SK-N-SH (cell line): ENCODE results near the gene MYMK. TPM values are rescaled to one million over a fixed set of nuclear protein-coding genes. Genes with fewer than 3 reads are reported as not detected.

Experiments
- CTCF ChIA-PET: fragments of 300-600, 350-600 bp; formaldehyde crosslinking; extraction: SDS; loops from one replicate; lab custom pipeline; 2021; lab: Yijun Ruan, JAX
- POLR2A ChIA-PET: fragments of 350-600 bp; sonication (Branson Sonifier 250); formaldehyde crosslinking; extraction: SDS; loops from one replicate; lab custom pipeline; 2020; ENCODE audit warnings: antibody characterized with exemption, inconsistent platforms; lab: Yijun Ruan, JAX
- DNase-seq: peaks from one replicate; pipeline ENCODE4 v3.0.0; 2012
- H2AFZ ChIP-seq: fragments of 200-600 bp; sonication (generic); 2 replicates; pipeline ENCODE4 v1.8.1; 2016; ENCODE audit warnings: antibody characterized with exemption, mild to moderate bottlenecking, low read depth
- H3F3A ChIP-seq: fragments of 200-600 bp; sonication (generic); replicated peaks from 2 replicates; pipeline ENCODE3; 2016; ENCODE audit warnings: antibody characterized with exemption, mild to moderate bottlenecking; ENCODE audit not compliant: insufficient read depth
- H3K27ac ChIP-seq, 2 experiments: fragments of 200-500 bp in 1 of 2; fragments of 200-600 bp in 1 of 2; sonication (Bioruptor generic) in 1 of 2; sonication (generic), shearing (Covaris generic) in 1 of 2; 2 replicates each; pipeline versions ENCODE4 v1.5.1 to v1.6.1; 2014 to 2016; ENCODE audit warnings: low read depth in 2 of 2, inconsistent platforms in 1 of 2, low read length in 1 of 2, mild to moderate bottlenecking in 1 of 2, mixed read lengths in 1 of 2
- H3K27me3 ChIP-seq: fragments of 200-600 bp; sonication (generic), shearing (Covaris generic); 2 replicates; pipeline ENCODE4 v1.6.1; 2016; ENCODE audit warnings: mixed run types; ENCODE audit not compliant: insufficient read depth
- H3K36me3 ChIP-seq, 2 experiments: fragments of 200-500 bp in 1 of 2; fragments of 200-600 bp in 1 of 2; sonication (Bioruptor generic) in 1 of 2; sonication (generic) in 1 of 2; replicated peaks in 1 of 2; 2 replicates each; pipeline versions ENCODE3 to v1.5.1; 2014 to 2016; ENCODE audit warnings: low read length in 1 of 2, mild to moderate bottlenecking in 1 of 2; ENCODE audit not compliant: insufficient read depth in 2 of 2, control insufficient read depth in 1 of 2
- H3K4me1 ChIP-seq, 2 experiments: fragments of 200-500 bp in 1 of 2; fragments of 200-600 bp in 1 of 2; sonication (Bioruptor generic) in 1 of 2; sonication (generic), shearing (Covaris generic) in 1 of 2; 2 replicates each; pipeline versions ENCODE4 v1.5.1 to v1.6.1; 2014 to 2016; ENCODE audit warnings: low read depth in 1 of 2, low read length in 1 of 2, mixed run types in 1 of 2; ENCODE audit not compliant: insufficient read depth in 2 of 2, control insufficient read depth in 1 of 2
- H3K4me2 ChIP-seq: fragments of 200-600 bp; sonication (generic), shearing (Covaris generic); 2 replicates; pipeline ENCODE4 v1.6.1; 2017; ENCODE audit warnings: mixed run types
- H3K4me3 ChIP-seq, 2 experiments: fragments of 200-500 bp in 1 of 2; fragments of 200-600 bp in 1 of 2; sonication (Bioruptor generic) in 1 of 2; sonication (generic), shearing (Covaris generic) in 1 of 2; 2 replicates each; pipeline versions ENCODE4 v1.5.1 to v1.8.1; 2014 to 2016; ENCODE audit warnings: low read depth in 2 of 2, inconsistent platforms in 1 of 2, low read length in 1 of 2, mild to moderate bottlenecking in 1 of 2, mixed read lengths in 1 of 2, moderate library complexity in 1 of 2
- H3K79me2 ChIP-seq: fragments of 200-600 bp; sonication (generic); 2 replicates; pipeline ENCODE4 v1.8.1; 2017; ENCODE audit warnings: mild to moderate bottlenecking; ENCODE audit not compliant: insufficient read depth
- H3K9ac ChIP-seq: fragments of 200-600 bp; sonication (generic); 2 replicates; pipeline ENCODE4 v1.6.1; 2017; ENCODE audit warnings: mixed run types
- H3K9me2 ChIP-seq: fragments of 200-600 bp; sonication (generic); 2 replicates; pipeline ENCODE4 v1.6.1; 2017; ENCODE audit warnings: mixed run types
- H3K9me3 ChIP-seq: fragments of 200-600 bp; sonication (generic); 2 replicates; pipeline ENCODE4 v1.6.1; 2017; ENCODE audit warnings: mixed run types, mild to moderate bottlenecking, moderate library complexity
- H4K20me1 ChIP-seq: fragments of 200-600 bp; sonication (generic); 2 replicates; pipeline ENCODE4 v1.6.1; 2017; ENCODE audit warnings: mild to moderate bottlenecking, mixed run types; ENCODE audit not compliant: insufficient read depth
- CTCF ChIP-seq: fragments of 200-600 bp; sonication (generic); IDR thresholded peaks from 2 replicates; pipeline ENCODE4 v1.6.1; 2017; ENCODE audit warnings: antibody characterized with exemption, mild to moderate bottlenecking, moderate library complexity
- ELF1 ChIP-seq: IDR thresholded peaks from 2 replicates; pipeline ENCODE4 v1.4.0; 2012
- FOXJ3 ChIP-seq: sonication (generic); formaldehyde crosslinking; IDR thresholded peaks from 2 replicates; pipeline ENCODE4 v1.5.1; 2020; ENCODE audit warnings: mild to moderate bottlenecking, missing genetic modification reagents
- GABPA ChIP-seq: IDR thresholded peaks from 2 replicates; pipeline ENCODE4 v1.4.0; 2012; ENCODE audit warnings: low read depth, mild to moderate bottlenecking
- RCOR1 ChIP-seq: fragments of 150-350 bp; IDR thresholded peaks from 2 replicates; pipeline ENCODE4 v1.6.1; 2017; ENCODE audit warnings: antibody characterized with exemption, low read length
- RFX5 ChIP-seq: IDR thresholded peaks from 2 replicates; pipeline ENCODE4 v1.6.1; 2012; ENCODE audit warnings: mild to moderate bottlenecking, improper control_type of control experiment, low read length
- RXRA ChIP-seq: IDR thresholded peaks from 2 replicates; pipeline ENCODE4 v1.4.0; 2012; ENCODE audit warnings: low read depth, mild to moderate bottlenecking, borderline replicate concordance
- SIN3A ChIP-seq: IDR thresholded peaks from 2 replicates; pipeline ENCODE4 v1.6.1; 2012; ENCODE audit warnings: low read depth, mild to moderate bottlenecking, low read length, moderate library complexity, borderline replicate concordance
- SMC3 ChIP-seq: IDR thresholded peaks from 2 replicates; pipeline ENCODE4 v1.6.1; 2012; ENCODE audit warnings: low read depth, low read length, improper control_type of control experiment
- TCF12 ChIP-seq: IDR thresholded peaks from 2 replicates; pipeline ENCODE4 v1.4.0; 2012
- USF2 ChIP-seq: fragments of 150-350 bp; IDR thresholded peaks from 2 replicates; pipeline ENCODE4 v1.6.1; 2017; ENCODE audit warnings: antibody characterized with exemption, low read length, low read depth, borderline replicate concordance
- WGBS: methylation state at CpG from one replicate; pipeline ENCODE4 v1.1.6; 2017; ENCODE audit warnings: low lambda C conversion rate; 5-methylcytosine and 5-hydroxymethylcytosine counted together
- polyA plus RNA-seq, 3 experiments: library from polyadenylated mRNA; depleted of rRNA; stranded (reverse); fragments of >200 nt; gene quantifications; 2 replicates each; pipeline ENCODE4 v1.2.3, GENCODE V29; 2012
- TF ChIP-seq, protein P1 (sequence below): IDR thresholded peaks from 2 replicates; pipeline ENCODE4 v1.4.0; 2012; ENCODE audit warnings: low read depth, borderline replicate concordance
- TF ChIP-seq, protein P2 (sequence below): IDR thresholded peaks from 2 replicates; pipeline ENCODE4; 2012

MYMK gene
- polyA plus RNA-seq, 1 of the 3 experiments (the other 2 are of a cell fraction): not detected

DNA sequence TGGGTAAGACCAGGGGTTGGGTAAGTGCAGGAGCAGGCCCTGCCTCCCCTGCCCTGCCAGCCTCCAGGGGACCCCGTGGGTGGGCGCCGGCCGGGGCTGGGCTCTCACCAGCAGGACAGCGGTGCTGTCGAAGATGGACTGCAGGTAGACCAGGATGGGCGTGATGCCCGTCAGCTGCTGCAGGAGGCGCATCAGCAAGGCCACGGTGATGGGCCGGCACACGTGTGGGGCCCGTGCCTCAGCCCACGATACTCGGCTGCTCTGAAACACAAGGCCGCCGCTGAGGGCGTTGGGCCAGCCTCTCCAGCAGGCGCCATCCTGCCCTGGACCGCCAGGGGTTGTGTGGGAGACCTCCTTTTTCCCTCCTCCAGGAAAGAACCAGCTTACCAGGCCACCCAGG is 49.9 kb downstream of the MYMK start:
- H3K9ac ChIP-seq: no peak overlapping the region

More for the DNA sequence above, 49.9 kb downstream of the MYMK start:
- H3K27ac ChIP-seq: no peak overlapping the region; a peak in 1 of 4 replicates
- peaks cover 0 to 23% of the 10 kb centered on the region in 2 experiments for H3K36me3 ChIP-seq
- H3K4me2 ChIP-seq: no peak overlapping the region
- H3K9me2 ChIP-seq: no peaks in the 10 kb centered on the region
- H4K20me1 ChIP-seq: no peaks in the 10 kb centered on the region
- DNase-seq: no peak
- 99% methylated on average over 12 of the region's 20 CpGs for WGBS
- H3F3A ChIP-seq: no peaks in the 10 kb centered on the region
- POLR2A ChIA-PET: interaction anchor here (1.6 kb wide), 1 partner anchor 15 kb away, joined by 5 read pairs; the partner anchor contains the start of gene CACFD1
- no peak for TF ChIP-seq SMC3
- TF ChIP-seq, protein P1, sequence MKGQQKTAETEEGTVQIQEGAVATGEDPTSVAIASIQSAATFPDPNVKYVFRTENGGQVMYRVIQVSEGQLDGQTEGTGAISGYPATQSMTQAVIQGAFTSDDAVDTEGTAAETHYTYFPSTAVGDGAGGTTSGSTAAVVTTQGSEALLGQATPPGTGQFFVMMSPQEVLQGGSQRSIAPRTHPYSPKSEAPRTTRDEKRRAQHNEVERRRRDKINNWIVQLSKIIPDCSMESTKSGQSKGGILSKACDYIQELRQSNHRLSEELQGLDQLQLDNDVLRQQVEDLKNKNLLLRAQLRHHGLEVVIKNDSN: no peak
- TF ChIP-seq USF2: no peak
- TF ChIP-seq TCF12: no peak
- no peak for TF ChIP-seq GABPA
- TF ChIP-seq SIN3A: no peak
- TF ChIP-seq FOXJ3 (CRISPR knock-in tag): no peak
- no peak for TF ChIP-seq RCOR1
- TF ChIP-seq CTCF: no peak
- no peak for TF ChIP-seq ELF1
- no peak for TF ChIP-seq RXRA
- TF ChIP-seq, protein P2, sequence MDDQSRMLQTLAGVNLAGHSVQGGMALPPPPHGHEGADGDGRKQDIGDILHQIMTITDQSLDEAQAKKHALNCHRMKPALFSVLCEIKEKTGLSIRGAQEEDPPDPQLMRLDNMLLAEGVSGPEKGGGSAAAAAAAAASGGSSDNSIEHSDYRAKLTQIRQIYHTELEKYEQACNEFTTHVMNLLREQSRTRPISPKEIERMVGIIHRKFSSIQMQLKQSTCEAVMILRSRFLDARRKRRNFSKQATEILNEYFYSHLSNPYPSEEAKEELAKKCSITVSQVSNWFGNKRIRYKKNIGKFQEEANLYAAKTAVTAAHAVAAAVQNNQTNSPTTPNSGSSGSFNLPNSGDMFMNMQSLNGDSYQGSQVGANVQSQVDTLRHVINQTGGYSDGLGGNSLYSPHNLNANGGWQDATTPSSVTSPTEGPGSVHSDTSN: no peak
- TF ChIP-seq RFX5: no peak
- CTCF ChIA-PET: interaction anchor here (1.0 to 1.6 kb wide), 4 partner anchors 10 to 294 kb away, joined by 3 to 7 read pairs (median 4); no protein-coding TSS in a partner anchor
- H3K4me3 ChIP-seq: no peak overlapping the region
- peaks cover 0 to 27% of the 10 kb centered on the region in 2 experiments; a peak in 1 of 4 replicates for H3K4me1 ChIP-seq
- H3K27me3 ChIP-seq: no peaks in the 10 kb centered on the region
- no peak overlapping the region for H2AFZ ChIP-seq
- peaks cover 12% of the 10 kb centered on the region; the same call in 1 of the 2 replicates for H3K79me2 ChIP-seq
- H3K9me3 ChIP-seq: no peaks in the 10 kb centered on the region
